GM10266 (cell line): ENCODE measurements around the gene MPPED1.

Source experiments
- DNase-seq: peaks from one replicate; pipeline ENCODE4 v3.0.0; 2012; ENCODE audit errors: extremely low spot score
- TF ChIP-seq, protein P1 (sequence below): IDR thresholded peaks from 2 replicates; pipeline ENCODE4 v1.5.1; 2012; ENCODE audit warnings: mild to moderate bottlenecking, low read depth; ENCODE audit not compliant: control insufficient read depth, insufficient read depth; ENCODE audit errors: missing control alignments

Gene MPPED1

DNA sequence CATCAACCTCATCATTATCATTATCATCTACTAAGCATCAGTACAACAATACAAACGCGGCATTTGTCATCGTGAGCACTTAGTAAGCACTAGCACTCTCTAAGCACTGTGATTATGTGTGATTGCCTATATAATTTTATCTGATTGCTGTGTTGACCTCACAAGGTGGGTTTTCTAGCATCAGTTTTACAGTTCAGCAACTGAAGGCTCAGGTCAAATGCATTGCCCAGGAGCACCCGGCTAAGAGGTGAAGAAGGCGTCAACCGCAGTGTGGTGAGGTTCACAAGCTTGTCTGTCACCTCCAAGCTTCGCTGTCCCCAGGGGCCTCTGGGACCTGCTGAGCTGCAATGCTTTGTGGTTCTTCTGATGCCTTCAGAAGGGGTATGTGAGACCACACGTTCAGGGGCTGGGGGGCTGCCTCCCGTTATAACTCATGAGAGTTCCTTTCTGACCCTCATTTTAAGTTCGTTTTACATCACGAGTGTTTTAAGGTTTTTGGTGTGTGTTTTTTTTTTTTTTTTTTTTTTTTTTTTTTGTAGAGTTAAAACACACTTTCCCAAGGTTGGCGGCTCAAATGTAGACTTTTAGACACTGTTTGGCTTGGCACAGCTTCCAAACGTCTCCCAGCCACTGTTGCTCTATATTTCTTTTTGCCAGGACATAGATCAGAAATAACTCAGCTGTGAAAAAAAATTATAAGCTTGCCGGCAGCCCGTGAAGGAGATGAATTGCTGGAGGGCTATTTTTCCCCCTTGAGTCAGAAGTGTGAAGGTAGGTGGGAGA, 34.9 kb upstream of the MPPED1 start:
- peak; percentile 54 for DNase-seq
- TF ChIP-seq, protein P1, sequence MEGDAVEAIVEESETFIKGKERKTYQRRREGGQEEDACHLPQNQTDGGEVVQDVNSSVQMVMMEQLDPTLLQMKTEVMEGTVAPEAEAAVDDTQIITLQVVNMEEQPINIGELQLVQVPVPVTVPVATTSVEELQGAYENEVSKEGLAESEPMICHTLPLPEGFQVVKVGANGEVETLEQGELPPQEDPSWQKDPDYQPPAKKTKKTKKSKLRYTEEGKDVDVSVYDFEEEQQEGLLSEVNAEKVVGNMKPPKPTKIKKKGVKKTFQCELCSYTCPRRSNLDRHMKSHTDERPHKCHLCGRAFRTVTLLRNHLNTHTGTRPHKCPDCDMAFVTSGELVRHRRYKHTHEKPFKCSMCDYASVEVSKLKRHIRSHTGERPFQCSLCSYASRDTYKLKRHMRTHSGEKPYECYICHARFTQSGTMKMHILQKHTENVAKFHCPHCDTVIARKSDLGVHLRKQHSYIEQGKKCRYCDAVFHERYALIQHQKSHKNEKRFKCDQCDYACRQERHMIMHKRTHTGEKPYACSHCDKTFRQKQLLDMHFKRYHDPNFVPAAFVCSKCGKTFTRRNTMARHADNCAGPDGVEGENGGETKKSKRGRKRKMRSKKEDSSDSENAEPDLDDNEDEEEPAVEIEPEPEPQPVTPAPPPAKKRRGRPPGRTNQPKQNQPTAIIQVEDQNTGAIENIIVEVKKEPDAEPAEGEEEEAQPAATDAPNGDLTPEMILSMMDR, result no peak

DNA sequence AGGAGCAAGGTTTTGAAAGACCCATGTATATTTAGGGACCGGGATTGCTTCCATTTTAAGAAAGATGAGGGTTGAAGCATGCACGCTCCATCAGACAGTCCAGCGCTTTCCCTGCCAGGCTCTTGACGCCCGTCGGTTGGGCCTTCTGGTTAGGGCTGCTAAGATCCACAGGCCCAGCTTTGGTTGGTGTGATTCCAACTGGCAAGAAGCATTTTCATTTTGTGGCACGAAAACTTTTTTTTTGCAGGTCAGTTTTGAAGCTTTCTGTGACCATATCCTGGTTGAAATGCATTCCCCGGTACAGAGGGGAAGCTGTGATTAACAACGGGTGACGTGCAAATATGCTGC, 34.3 kb upstream of the MPPED1 start:
- no peak for DNase-seq
- TF ChIP-seq, protein P1, result no peak

DNA sequence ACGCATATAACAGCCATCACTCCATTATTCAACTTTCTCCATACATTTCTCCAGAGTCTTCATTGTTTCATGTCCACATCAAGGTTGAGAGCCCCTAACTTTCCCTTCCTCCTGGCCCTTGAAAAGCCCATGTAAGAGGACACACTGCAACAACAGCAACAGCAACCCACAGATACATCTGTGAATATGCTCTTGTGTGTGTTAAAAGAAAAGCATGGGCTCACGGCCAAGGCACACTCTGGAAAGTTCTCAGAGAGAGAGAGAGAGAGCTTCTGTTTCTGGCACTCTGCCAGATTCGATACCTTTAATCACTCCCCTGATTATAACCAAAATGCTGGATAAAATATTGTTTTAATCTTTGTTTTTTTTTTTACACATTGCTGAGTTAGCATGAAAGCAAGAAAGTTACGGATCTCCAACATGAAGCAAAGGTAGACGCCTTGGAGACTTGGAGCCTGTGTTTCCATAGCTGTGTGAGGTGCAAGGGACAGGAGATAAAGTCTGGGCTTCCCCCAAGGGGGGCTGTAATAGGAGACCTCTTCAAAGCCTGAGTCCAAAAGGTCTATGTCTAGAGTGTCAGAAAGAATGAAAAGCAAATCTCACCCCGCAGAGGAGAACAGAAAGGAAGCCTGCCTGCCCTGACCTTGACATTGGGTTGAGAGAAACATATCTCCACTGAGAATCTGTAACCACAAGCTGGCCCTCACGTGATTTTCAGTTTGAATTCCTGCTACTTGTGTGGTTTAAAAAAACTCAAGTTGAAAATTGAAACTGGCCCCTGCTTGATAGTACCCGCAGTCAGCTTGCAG, 33.7 kb upstream of the MPPED1 start:
- DNase-seq, result no peak
- TF ChIP-seq, protein P1, result no peak

DNA sequence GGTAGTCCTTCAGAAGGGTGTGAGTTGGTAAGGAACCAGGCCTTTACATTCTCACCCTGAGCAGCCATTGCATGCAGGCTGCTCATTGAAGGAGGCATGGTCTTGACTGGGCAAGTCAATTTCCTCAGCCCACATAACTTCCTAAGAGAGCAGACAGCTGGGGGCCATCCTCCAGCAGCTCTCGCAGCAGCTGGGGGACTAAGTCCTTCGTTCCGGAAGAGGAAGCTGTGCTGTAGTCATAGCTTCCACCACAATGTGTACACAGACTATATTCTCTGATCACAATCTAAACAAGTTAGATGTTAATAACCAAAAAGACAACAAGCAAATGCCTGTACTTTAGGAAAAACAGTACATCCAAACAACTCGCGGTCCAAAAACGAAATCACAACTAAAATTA, 30.1 kb upstream of the MPPED1 start:
- TF ChIP-seq, protein P1, result no peak
- no peak for DNase-seq

DNA sequence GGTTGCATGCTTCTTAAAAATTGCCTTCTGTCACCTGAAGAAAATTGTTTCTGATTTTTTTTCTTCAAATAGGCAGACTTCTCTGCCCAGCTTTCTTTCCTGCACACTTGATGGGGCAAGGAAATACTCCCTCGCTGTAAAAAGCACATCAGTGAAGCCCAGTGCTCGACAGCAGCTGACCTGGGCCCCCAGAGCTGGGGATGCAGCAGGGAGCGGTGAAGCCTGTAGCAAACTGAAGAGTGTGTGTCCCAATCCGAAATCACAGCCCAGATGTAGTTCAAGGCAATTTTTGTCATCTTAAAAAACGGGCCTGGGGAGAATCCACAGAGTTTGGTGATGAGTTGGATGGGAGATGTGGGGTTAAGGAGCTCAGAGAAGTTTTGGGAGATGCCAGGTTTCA, 27.0 kb upstream of the MPPED1 start:
- no peak for DNase-seq
- TF ChIP-seq, protein P1, result no peak

DNA sequence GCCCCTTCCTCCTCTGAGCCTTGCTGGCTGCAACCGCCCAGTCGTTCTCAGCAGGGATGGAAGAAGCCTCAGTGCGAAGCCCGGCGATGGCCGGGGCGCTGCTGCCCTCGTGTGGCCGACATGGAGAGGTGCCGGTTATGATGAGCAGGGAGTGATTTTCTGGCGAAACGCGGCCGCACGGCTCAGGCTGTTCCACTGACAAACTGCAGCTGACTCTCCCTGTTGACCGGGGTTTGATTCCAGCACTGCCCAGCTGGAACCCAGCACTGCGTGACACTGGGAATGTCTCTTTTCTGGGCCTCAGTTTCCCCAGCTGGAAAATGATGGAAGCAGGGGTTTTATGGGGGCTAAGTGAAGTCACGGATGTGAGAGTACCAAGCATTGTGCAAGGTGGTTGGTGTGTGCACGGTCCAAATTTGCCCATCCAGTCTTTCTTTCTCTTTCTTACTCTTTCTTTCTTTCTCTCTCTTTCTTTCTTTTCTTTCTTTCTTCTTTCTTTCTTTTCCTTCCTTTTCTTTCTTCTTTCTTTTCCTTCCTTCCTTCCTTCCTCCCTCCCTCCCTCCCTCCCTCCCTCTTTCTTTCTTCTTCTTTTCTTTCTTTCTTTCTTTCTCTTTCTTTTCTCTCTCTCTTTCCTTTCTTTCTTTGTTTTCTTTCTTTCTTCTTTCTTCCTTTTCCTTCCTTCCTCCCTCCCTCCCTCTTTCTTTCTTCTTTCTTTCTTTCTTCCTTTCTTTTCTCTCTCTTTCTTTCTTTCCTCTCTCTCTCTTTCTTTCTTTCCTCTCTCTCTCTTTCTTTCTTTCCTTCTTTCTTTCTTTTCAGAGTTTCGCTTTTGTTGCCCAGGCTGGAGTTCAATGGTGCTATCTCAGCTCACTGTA, 25.8 kb upstream of the MPPED1 start:
- peak; percentile 83 for DNase-seq
- TF ChIP-seq, protein P1, result peak; percentile 87
